HG03159 (cell line): Measurements from ENCODE around the gene FAM117A.
"Not testable (repeated sequence)": the region's sequence is repeated elsewhere in the genome, so short reads cannot be mapped to it uniquely, and the experiment has no call there.

Experiments
- ATAC-seq: cut with Tn5 transposase; IDR thresholded peaks from one replicate; pipeline ENCODE4 v1.9.1; 2021; ENCODE audit warnings: mild to moderate bottlenecking, moderate library complexity; ENCODE audit not compliant: unreplicated experiment

Gene FAM117A

GRCh38 chr17:49741692-49742076 is 22.2 kb downstream of the FAM117A start:
- ATAC-seq = no peak

GRCh38 chr17:49741009-49741691 is 22.8 kb downstream of the FAM117A start:
- no peak for ATAC-seq

GRCh38 chr17:49739641-49740271 is 24.2 kb downstream of the FAM117A start:
- peak; percentile 57 for ATAC-seq

DNA sequence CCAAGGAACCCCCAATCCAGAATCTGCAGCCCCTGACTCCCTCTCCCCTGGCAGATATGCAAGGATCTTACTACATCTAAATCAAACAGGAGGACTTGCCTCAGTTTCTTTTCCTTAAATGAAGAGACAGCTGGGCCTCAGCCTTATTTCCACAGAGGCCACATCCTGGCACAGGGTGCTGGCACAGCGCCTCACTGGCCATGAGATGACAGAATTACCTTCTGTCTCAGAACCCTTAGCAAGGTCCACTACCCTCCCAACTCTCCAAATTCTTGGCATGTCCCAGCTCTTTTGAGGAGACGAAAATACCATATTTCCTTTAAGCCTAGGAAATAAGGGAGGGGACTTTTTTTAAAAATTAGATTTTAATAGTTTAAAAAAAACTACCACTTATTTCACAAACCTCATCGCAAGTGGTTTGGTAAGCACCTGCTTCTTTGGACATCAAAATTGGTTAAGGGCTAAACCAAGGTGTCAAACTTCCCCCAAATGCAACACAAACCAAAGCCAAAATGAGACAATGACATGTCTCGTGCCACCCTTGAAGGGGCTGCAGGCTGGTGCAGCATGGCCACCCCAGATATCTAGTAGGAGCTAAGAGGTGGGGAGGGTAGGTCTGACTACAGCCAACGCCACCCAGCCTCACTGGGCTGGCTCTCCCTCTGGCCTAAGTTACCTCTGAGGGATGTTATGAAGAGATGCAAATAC is 25.3 kb downstream of the FAM117A start:
- no peak for ATAC-seq

GRCh38 chr17:49734515-49735490 is 29.1 kb downstream of the FAM117A start:
- no peak for ATAC-seq

DNA sequence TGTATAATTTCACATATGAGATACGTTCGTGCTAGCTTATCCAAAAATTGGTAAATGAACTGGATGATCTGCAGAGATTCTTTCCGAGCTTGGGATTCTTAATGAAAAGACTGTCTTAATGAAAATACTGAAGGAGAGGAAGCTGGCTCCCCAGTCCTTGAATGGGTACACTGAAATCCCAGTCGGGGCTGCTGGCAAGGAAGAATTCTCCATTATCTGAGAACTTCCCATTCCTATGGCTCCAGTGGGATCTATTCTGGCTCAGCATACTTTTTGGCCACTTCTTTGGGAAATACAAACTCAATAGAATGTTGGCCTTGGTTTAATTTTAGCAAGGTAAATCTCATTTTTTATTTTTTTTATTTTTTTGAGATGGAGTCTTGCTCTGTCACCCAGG is 32.5 kb downstream of the FAM117A start:
- no peak for ATAC-seq

- no peak for ATAC-seq
Observed at GRCh38 chr17:49730785-49731434, 33.0 kb downstream of the FAM117A start.

GRCh38 chr17:49730078-49730784 is 33.7 kb downstream of the FAM117A start:
- no peak for ATAC-seq

- ATAC-seq = no peak
Observed at GRCh38 chr17:49729069-49729468, 34.9 kb downstream of the FAM117A start.

DNA sequence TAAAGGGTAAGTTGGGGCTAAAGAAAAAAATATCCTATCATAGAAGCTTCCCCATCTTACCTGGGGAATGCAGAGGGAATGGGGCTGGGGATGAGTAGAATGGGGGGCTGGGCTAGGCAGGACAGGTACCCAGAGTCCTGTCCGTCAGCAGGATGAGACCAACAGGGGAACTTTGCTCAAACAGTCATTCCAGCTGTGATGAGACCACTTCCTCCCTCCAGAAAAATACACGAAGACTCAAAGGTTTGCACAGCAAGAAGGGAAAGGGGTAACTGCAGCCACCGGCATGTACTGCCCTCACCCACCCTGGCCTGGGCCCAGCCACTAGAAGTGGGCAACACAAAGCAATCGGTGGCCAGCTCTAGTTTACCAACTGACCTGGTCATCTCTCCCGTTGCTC is 35.5 kb downstream of the FAM117A start:
- ATAC-seq = no peak

DNA sequence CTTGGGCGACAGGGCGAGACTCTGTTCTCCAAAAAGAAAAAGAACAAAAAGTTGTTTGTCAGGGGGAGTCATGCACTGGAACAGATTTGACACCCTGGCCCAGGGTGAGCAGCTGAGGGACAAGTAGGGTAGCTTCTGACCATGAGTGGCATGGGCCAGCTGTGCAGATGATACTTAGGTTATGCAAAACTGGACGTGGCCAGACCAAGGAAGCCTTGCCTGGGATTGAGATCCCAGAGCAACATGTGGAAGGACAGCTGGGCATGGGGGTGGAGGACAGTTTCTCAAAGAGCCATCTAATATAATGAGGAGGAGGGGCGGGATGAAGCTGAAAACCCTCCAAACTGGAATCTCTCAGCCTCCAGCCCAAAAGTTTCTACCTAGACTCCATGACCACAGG is 36.6 kb downstream of the FAM117A start:
- ATAC-seq = no peak

GRCh38 chr17:49725452-49726130 is 38.3 kb downstream of the FAM117A start:
- no peak for ATAC-seq

- ATAC-seq = not testable (repeated sequence)
Observed at GRCh38 chr17:49724552-49724951, 39.4 kb downstream of the FAM117A start.

GRCh38 chr17:49723423-49723822 is 40.5 kb downstream of the FAM117A start:
- ATAC-seq = no peak

DNA sequence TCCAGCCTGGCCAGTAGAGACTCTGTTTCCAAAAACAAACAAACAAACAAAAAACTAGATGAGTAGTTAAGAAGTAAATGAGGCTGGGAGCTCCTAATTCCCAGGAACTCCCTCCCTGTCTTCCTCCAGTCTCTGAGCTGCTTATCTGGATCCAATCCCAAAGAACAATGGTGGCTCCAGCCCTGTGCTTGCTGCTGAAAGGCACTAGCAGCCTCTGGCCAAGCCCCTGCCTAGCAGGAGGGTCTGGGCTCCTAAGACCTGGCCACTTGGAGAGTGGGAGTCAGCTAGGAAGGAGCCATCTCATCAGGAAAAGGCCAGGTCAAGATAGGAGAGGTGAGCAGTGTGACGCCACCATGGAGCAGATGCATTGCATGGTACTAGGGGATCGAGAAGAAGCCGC is 41.9 kb downstream of the FAM117A start:
- no peak for ATAC-seq

DNA sequence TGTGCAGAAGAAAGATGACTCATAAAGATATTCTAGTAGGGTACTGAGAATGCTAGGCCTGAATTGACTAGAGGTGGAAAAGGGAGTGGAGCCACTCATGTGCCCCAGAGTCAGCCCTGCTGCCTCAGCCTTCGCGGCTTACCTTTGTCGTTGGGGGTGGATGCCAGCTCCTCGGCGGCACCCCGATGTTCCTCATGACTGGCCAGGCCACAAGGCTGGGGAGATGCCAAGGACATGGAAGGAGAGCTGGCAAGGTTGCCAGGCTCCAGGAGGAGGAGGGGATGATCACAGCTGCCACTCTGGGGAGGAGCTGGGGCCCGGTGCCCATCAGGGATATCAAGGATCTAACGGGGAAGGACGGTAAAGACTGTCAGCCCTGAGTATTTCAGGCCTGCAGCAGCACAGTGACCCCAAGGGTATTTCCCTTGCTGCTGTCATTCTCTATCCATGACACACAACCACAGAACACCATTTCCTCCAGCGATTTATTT is 46.5 kb downstream of the FAM117A start:
- no peak for ATAC-seq

GRCh38 chr17:49716668-49717364 is 47.1 kb downstream of the FAM117A start:
- no peak for ATAC-seq

GRCh38 chr17:49715717-49716279 is 48.1 kb downstream of the FAM117A start:
- ATAC-seq = no peak
